GM12891 (cell line): Measurements from ENCODE around the gene HIP1R.

Source experiments
- DNase-seq: peaks from one replicate; pipeline ENCODE4 v3.0.0; 2011; ENCODE audit warnings: low spot score; ENCODE audit not compliant: insufficient read length
- FAIRE-seq: peaks from 2 replicates; lab custom pipeline; 2011; peaks lifted over from hg19 to GRCh38; lab: Jason Lieb, UNC
- PAX5 ChIP-seq: IDR thresholded peaks from 2 replicates; pipeline ENCODE4 v1.6.1; 2011; ENCODE audit warnings: low read length, moderate library complexity, mild to moderate bottlenecking; ENCODE audit not compliant: insufficient read depth, severe bottlenecking
- POLR2A ChIP-seq: IDR thresholded peaks from 2 replicates; pipeline ENCODE4 v1.6.1; 2011; ENCODE audit warnings: low read depth, low read length, control low read depth
- POLR2AphosphoS5 ChIP-seq: IDR thresholded peaks from 2 replicates; pipeline ENCODE4 v1.6.1; 2011; ENCODE audit warnings: low read depth, low read length, control low read depth
- POU2F2 ChIP-seq: IDR thresholded peaks from 2 replicates; pipeline ENCODE4 v1.6.1; 2011; ENCODE audit warnings: low read depth, mild to moderate bottlenecking, control low read depth, low read length, moderate library complexity
- SPI1 ChIP-seq: IDR thresholded peaks from 2 replicates; pipeline ENCODE4 v1.6.1; 2011; ENCODE audit warnings: low read depth, low read length, control low read depth
- TAF1 ChIP-seq: IDR thresholded peaks from 2 replicates; pipeline ENCODE4 v1.6.1; 2011; ENCODE audit warnings: low read depth, low read length, control low read depth

HIP1R gene

GRCh38 chr12:122830517-122831214, 4.6 kb upstream of the HIP1R start:
- FAIRE-seq (no peak), DNase-seq (no peak)

GRCh38 chr12:122834104-122834920, 945 bp upstream of the HIP1R start:
- FAIRE-seq (no peak), DNase-seq (no peak)

More at GRCh38 chr12:122830517-122831214, 4.6 kb upstream of the HIP1R start:
- TF ChIP-seq PAX5: no peak
- TF ChIP-seq POU2F2: no peak
- TF ChIP-seq POLR2AphosphoS5: no peak
- TF ChIP-seq SPI1: no peak
- TF ChIP-seq TAF1: no peak
- no peak for TF ChIP-seq POLR2A

GRCh38 chr12:122835750-122836026, 431 bp downstream of the HIP1R start:
- TF ChIP-seq POLR2A (no peak), TAF1 (no peak), SPI1 (no peak), POU2F2 (no peak), POLR2AphosphoS5 (no peak), PAX5 (no peak)
- no peak for FAIRE-seq
- peak; percentile 61 for DNase-seq

More at GRCh38 chr12:122834104-122834920, 945 bp upstream of the HIP1R start:
- no peak for TF ChIP-seq POU2F2
- no peak for TF ChIP-seq SPI1
- TF ChIP-seq POLR2A: no peak
- no peak for TF ChIP-seq POLR2AphosphoS5
- TF ChIP-seq PAX5: no peak
- no peak for TF ChIP-seq TAF1

- DNase-seq: peak; percentile 70
- no peak for TF ChIP-seq TAF1
- TF ChIP-seq POLR2A: no peak
- no peak for TF ChIP-seq POU2F2
- TF ChIP-seq SPI1: no peak
- TF ChIP-seq PAX5: no peak
- no peak for TF ChIP-seq POLR2AphosphoS5
- FAIRE-seq: peak; percentile 85
Measured at GRCh38 chr12:122836027-122836921, 1.0 kb downstream of the HIP1R start.

- no peak for TF ChIP-seq PAX5
- no peak for DNase-seq
- no peak for FAIRE-seq
Measured at GRCh38 chr12:122837306-122838265, 2.3 kb downstream of the HIP1R start.

- no peak for TF ChIP-seq POLR2AphosphoS5
- TF ChIP-seq POLR2A: no peak
- no peak for TF ChIP-seq TAF1
- TF ChIP-seq POU2F2: no peak
- no peak for TF ChIP-seq PAX5
- TF ChIP-seq SPI1: no peak
- DNase-seq: no peak
- FAIRE-seq: no peak
Measured at GRCh38 chr12:122838841-122839240, 3.6 kb downstream of the HIP1R start.

DNA sequence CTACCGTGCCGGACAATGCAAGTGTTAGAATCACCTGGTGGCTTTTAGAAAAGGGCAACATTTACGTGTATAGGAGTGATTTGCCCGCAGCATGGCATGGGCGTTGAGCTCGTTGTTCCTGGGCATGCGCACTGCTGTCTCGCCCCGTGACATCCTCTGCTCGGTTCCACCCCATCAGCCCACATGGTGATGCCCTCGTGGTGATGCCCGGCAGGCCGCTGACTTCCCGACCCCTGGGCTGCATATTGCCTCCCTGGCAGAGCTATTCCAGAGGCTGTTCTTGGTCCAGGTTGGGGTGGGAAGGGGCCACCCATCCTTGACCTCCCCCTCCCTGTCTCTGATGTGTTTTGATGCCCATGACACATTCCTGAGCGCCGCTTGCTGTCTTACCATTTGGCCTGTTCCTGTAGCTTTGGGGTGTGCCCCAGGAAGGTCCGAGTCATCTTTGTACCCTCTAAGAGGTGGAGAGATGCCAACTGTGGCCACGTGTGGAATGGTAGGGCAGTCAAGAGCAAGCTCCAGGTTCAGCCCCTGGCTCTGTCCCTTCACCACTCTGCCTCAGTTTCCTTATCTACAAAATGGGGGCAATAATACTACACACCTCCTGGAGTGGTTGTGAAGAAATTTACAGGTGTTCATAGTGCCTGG, 4.8 kb downstream of the HIP1R start:
- FAIRE-seq (no peak), DNase-seq (no peak)
- TF ChIP-seq POU2F2 (no peak), TAF1 (no peak), PAX5 (no peak), POLR2AphosphoS5 (no peak), SPI1 (no peak), POLR2A (no peak)

DNA sequence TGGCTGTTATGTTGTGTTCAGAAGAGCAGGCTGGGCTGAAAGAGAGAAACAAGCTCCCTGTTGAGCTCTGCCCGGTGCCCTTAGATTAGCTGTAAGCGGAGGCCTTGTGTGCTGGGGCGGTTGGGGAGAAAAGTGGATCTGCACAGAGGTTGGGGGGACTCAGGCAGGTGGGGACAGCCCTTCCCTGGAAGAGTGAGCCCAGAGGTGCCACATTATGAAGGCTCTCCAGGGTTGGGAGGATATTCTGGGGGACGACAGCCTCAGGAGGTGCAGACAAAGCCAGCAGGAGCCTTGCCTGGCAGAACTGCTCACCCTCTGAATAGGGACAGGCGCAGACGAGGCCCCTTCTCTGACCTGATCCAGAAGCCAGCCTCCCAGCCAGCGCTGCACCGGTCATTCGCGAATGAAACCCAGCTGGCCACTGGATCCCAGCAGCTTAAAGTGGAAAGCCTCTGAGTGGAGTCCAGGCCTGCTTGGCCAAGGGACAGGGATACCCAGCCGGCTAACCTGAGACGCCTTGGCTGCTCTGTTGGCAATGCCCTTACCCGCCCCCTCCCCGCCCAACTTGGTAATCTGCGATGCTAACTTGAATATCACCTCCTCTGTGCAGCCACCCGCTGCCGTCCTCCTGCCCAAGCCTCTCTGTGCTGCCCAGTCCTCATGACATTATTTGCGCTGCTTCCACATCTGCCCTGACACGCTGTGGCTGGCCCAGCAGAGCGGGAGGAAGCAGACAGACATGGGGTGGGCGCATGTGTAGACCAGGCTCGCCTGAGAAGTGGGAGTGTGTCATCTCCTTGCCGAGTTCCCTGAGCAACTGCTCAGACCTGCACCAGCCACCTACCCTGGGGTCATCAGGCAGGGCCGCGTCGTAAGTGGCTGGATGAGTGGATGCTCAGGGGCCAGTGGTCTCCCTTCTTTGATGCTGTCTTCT, 5.6 kb downstream of the HIP1R start:
- DNase-seq (no peak), FAIRE-seq (no peak)
- no peak for TF ChIP-seq TAF1
- no peak for TF ChIP-seq PAX5
- TF ChIP-seq POLR2AphosphoS5: no peak
- no peak for TF ChIP-seq POLR2A
- no peak for TF ChIP-seq SPI1
- TF ChIP-seq POU2F2: no peak
